ENCODE measurements around the gene LMF1. TPM values are rescaled to one million over a fixed set of nuclear protein-coding genes. Genes with fewer than 3 reads are reported as not detected.
"Not testable (repeated sequence)": the region's sequence is repeated elsewhere in the genome, so short reads cannot be mapped to it uniquely, and the experiment has no call there.

Gene LMF1
- total RNA-seq, 2 experiments from 2014 or later = 21.3 to 22.6 TPM

GRCh38 chr16:896261-897199, 74.3 kb downstream of the LMF1 start:
- no peak overlapping the region for H3K27ac Mint-ChIP-seq
- H3K9me3 Mint-ChIP-seq = no peaks in the 10 kb centered on the region
- no peak overlapping the region for H3K4me3 Mint-ChIP-seq
- POLR2A ChIA-PET = no interaction called here
- DNase-seq = no peak
- H3K36me3 Mint-ChIP-seq (ENCODE audit: low read depth) = no peaks in the 10 kb centered on the region
- no peaks in the 10 kb centered on the region for H3K27me3 Mint-ChIP-seq
- H3K4me1 Mint-ChIP-seq = no peaks in the 10 kb centered on the region
- CTCF ChIA-PET = no interaction called here

- no peaks in the 10 kb centered on the region for H3K27me3 Mint-ChIP-seq
- CTCF ChIA-PET = no interaction called here
- POLR2A ChIA-PET = no interaction called here
- H3K27ac Mint-ChIP-seq = no peak overlapping the region
- no peaks in the 10 kb centered on the region for H3K4me1 Mint-ChIP-seq
- H3K4me3 Mint-ChIP-seq = no peak overlapping the region
- no peaks in the 10 kb centered on the region for H3K9me3 Mint-ChIP-seq
- H3K36me3 Mint-ChIP-seq (ENCODE audit: low read depth) = no peaks in the 10 kb centered on the region
- no peak for DNase-seq
Observed at GRCh38 chr16:895371-895770, 75.4 kb downstream of the LMF1 start.

DNA sequence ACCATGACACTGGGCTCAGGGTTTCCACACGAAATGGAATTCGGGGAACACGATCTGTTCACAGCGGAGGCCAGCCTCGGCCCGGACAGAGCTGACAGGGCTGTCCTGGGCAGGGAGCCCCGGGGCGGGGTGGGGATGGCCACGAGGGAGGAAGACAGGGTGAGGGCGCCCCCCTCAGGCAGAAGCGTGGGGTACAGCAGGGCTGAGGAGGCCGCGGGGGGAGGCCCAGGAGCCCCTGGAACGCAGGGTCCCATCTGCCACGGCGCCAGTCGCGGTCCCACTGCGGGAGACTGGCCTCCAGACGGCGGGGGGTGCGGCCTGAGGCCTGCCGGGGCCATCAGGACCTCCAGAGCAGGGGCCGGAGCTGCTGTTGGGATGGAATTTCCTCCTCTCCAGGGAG, 75.9 kb downstream of the LMF1 start:
- ChIA-PET POLR2A (no interaction called here), CTCF (no interaction called here)
- Mint-ChIP-seq H3K4me1 (no peaks in the 10 kb centered on the region), H3K27ac (no peak overlapping the region), H3K9me3 (no peaks in the 10 kb centered on the region), H3K4me3 (no peak overlapping the region), H3K27me3 (no peaks in the 10 kb centered on the region), H3K36me3 (ENCODE audit: low read depth) (no peaks in the 10 kb centered on the region)
- no peak for DNase-seq

DNA sequence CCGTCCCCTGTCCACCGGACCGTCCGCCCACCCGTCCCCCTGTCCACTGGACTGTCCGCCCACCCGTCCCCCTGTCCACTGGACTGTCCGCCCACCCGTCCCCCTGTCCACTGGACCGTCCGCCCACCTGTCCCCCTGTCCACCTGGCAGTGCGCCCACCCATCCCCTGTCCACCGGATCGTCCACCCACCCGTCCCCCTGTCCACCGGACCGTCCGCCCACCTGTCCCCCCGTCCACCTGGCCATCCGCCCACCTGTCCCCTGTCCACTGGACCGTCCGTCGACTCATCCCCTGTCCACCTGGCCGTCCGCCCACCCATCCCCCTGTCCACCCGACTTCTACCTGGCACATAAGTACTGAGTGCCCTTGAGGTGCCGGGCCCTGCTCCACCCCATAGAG, 76.6 kb downstream of the LMF1 start:
- Mint-ChIP-seq H3K27ac (no peak overlapping the region), H3K4me1 (no peaks in the 10 kb centered on the region), H3K4me3 (no peak overlapping the region), H3K36me3 (ENCODE audit: low read depth) (no peaks in the 10 kb centered on the region), H3K27me3 (no peaks in the 10 kb centered on the region), H3K9me3 (no peaks in the 10 kb centered on the region)
- POLR2A ChIA-PET = no interaction called here
- CTCF ChIA-PET = no interaction called here
- DNase-seq = no peak

GRCh38 chr16:893360-893759, 77.4 kb downstream of the LMF1 start:
- Mint-ChIP-seq H3K4me1 (no peaks in the 10 kb centered on the region), H3K9me3 (no peaks in the 10 kb centered on the region), H3K27ac (no peak overlapping the region), H3K36me3 (ENCODE audit: low read depth) (no peaks in the 10 kb centered on the region), H3K4me3 (no peak overlapping the region), H3K27me3 (no peaks in the 10 kb centered on the region)
- POLR2A ChIA-PET = no interaction called here
- no peak for DNase-seq
- CTCF ChIA-PET = no interaction called here

DNA sequence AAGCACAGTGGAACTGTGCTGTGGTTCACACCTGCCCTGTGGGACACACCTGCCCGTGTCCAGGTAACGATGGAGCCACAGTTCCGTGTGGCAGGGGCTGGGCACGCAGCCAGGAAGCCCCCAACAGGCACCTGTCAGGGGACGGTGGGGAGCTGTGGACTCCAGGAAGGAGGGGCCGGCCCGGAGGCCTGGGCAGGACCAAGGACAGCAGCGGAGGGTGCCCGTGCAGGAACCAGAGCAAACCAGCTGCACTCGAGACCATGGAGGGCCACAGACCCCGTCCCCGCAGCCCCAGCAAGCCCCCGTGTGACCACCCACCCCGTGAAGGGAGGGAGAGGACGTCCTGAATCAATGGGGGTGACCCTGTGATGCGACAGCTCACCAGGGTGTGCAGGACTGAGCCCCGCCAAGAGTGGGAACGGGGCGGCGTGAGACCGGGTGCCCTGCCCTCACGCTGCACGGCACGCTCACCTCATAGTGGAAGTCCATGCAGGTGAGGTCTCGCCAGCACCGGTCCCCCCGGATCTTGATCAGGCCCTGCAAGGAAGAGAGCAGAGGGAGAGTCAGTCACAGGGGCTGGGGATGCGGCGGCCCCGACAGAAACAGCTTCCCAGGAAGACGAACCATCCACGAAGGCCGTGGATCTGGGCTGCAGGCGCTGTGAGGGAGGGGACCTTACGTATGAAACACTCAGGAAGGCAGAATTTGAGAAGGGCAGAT, 78.1 kb downstream of the LMF1 start:
- Mint-ChIP-seq H3K36me3 (ENCODE audit: low read depth) (no peaks in the 10 kb centered on the region), H3K27ac (no peak overlapping the region), H3K4me1 (no peaks in the 10 kb centered on the region), H3K4me3 (no peak overlapping the region), H3K27me3 (no peaks in the 10 kb centered on the region), H3K9me3 (no peaks in the 10 kb centered on the region)
- no peak for DNase-seq
- CTCF ChIA-PET = no interaction called here
- POLR2A ChIA-PET = no interaction called here

DNA sequence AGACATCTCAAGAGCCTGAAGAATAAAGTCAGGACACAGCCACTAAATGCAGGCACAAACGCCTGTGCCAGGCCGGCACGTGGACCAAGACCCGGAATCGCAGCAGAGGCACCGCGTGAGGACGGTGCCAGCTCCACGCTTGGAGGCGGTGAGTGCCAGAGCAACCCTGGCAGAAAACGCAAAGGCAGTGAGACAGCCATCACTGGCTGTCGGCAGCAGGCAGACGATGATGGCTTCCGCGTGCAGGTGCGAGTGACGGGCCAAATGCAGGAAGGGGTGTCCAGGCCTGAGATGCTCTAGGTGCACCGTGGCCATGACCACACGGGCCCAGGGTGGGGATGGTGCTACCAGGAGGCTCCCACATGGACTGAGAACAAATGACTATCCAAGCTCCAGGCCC, 78.8 kb downstream of the LMF1 start:
- POLR2A ChIA-PET = no interaction called here
- CTCF ChIA-PET = no interaction called here
- Mint-ChIP-seq H3K36me3 (ENCODE audit: low read depth) (no peaks in the 10 kb centered on the region), H3K27ac (no peak overlapping the region), H3K4me1 (no peaks in the 10 kb centered on the region), H3K4me3 (no peak overlapping the region), H3K9me3 (no peaks in the 10 kb centered on the region), H3K27me3 (no peaks in the 10 kb centered on the region)
- no peak for DNase-seq

GRCh38 chr16:891353-891740, 79.4 kb downstream of the LMF1 start:
- Mint-ChIP-seq H3K36me3 (ENCODE audit: low read depth) (no peaks in the 10 kb centered on the region), H3K27ac (no peak overlapping the region), H3K4me3 (no peak overlapping the region), H3K9me3 (no peaks in the 10 kb centered on the region), H3K4me1 (no peaks in the 10 kb centered on the region), H3K27me3 (no peaks in the 10 kb centered on the region)
- no peak for DNase-seq
- POLR2A ChIA-PET = no interaction called here
- CTCF ChIA-PET = no interaction called here

DNA sequence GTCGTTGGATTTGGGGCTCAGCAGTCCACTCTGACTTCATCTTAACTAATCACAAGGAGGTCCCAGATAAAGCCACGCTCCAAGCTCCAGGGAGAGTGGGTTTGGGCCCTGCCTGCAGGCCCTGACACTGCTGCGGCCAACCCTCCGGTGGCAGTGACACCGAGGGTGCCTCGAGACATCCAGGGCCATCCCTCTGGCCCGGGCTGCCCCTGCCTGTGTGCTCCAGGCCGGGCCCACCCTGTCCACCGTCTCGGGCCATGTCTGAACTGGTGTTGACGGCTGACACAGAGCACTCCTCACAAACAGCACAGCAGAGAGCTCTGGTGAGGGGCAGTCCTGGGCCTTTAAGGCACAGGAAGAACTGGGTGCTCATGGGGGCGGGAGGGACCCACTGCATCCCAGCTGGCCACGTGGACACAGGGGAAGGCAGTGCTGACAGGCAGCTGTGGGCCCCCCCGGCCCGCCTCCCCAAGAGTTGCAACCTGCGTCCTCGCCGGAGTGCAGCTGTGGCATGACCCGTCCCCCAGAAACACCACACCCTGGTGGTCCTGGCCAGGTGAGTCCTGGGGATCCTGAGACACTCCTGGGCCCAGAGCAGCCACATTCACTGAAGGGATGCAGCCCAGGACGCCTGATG, 80.0 kb downstream of the LMF1 start:
- Mint-ChIP-seq H3K36me3 (ENCODE audit: low read depth) (no peaks in the 10 kb centered on the region), H3K27ac (no peak overlapping the region), H3K4me1 (no peaks in the 10 kb centered on the region), H3K27me3 (no peaks in the 10 kb centered on the region), H3K9me3 (no peaks in the 10 kb centered on the region), H3K4me3 (no peak overlapping the region)
- DNase-seq = no peak
- ChIA-PET CTCF (no interaction called here), POLR2A (no interaction called here)

GRCh38 chr16:890217-890616, 80.6 kb downstream of the LMF1 start:
- no peak for DNase-seq
- Mint-ChIP-seq H3K9me3 (no peaks in the 10 kb centered on the region), H3K4me3 (no peak overlapping the region), H3K27ac (no peak overlapping the region), H3K36me3 (ENCODE audit: low read depth) (no peaks in the 10 kb centered on the region), H3K27me3 (no peaks in the 10 kb centered on the region), H3K4me1 (no peaks in the 10 kb centered on the region)
- CTCF ChIA-PET = no interaction called here
- POLR2A ChIA-PET = no interaction called here

- H3K27me3 Mint-ChIP-seq = no peaks in the 10 kb centered on the region
- no peaks in the 10 kb centered on the region for H3K4me1 Mint-ChIP-seq
- CTCF ChIA-PET = no interaction called here
Observed at GRCh38 chr16:889586-889985, 81.2 kb downstream of the LMF1 start.

DNA sequence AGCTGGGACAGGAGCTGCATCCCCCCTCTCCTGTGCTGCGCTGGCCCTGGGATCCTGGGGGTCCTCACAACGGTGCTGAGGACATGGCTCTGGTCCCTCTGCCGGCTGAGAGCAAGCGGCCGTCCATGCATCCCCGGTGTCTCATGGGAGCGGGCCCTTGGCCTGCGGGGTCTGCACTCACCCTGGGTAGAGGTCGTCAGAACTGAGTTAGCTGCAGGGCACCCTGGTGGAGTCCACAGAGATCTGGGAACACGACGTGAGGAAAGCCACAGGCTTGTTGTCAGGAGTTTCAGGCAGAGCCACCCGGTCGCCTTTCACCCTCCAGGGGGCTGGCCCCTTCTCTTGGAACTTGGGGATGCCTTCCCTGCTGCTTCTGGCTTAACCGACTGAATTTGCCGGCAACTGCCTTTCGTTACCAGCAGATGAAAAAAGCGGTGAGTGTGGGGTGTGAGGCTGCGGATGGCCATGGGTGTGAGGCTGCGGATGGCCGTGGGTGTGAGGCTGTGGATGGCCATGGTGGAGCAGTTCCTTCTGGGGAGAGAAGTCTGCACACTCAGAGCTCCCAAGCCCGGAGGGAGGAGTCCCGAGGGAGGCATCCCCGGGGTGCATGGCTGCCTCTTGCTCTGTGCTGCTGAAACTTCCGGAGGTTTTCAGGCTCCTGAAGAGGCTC, 81.7 kb downstream of the LMF1 start:
- POLR2A ChIA-PET = no interaction called here
- no peaks in the 10 kb centered on the region for H3K9me3 Mint-ChIP-seq
- DNase-seq = no peak
- H3K27ac Mint-ChIP-seq = no peak overlapping the region
- CTCF ChIA-PET = no interaction called here
- H3K4me3 Mint-ChIP-seq = no peak overlapping the region
- H3K36me3 Mint-ChIP-seq (ENCODE audit: low read depth) = no peaks in the 10 kb centered on the region
- no peaks in the 10 kb centered on the region for H3K27me3 Mint-ChIP-seq
- no peaks in the 10 kb centered on the region for H3K4me1 Mint-ChIP-seq

More at GRCh38 chr16:889586-889985, 81.2 kb downstream of the LMF1 start:
- POLR2A ChIA-PET = no interaction called here
- H3K9me3 Mint-ChIP-seq = no peaks in the 10 kb centered on the region
- H3K27ac Mint-ChIP-seq = no peak overlapping the region
- DNase-seq = no peak
- no peak overlapping the region for H3K4me3 Mint-ChIP-seq
- no peaks in the 10 kb centered on the region for H3K36me3 Mint-ChIP-seq (ENCODE audit: low read depth)

- H3K36me3 Mint-ChIP-seq (ENCODE audit: low read depth); CTCF ChIA-PET; POLR2A ChIA-PET; DNase-seq; H3K27ac Mint-ChIP-seq; H3K4me1 Mint-ChIP-seq; H3K9me3 Mint-ChIP-seq; H3K4me3 Mint-ChIP-seq; H3K27me3 Mint-ChIP-seq: not testable (repeated sequence)
Observed at GRCh38 chr16:888456-888855, 82.3 kb downstream of the LMF1 start.

All from activated CD4-positive, alpha-beta memory T cell treated with anti-CD3 and anti-CD28 coated beads, Interleukin-2, amount 10 ng/mL, durations not matched to agents 7 days and 5 days (primary cell).